ENCODE measurements around the gene MYT1.

GRCh38 chr20:64238115-64238825 is 74.0 kb downstream of the MYT1 start:
- TF ChIP-seq CTCF (IDR thresholded peaks at IDR 0.05; ENCODE audit: poor library complexity) (no peak), EZH2 (IDR thresholded peaks at IDR 0.05; ENCODE audit: borderline replicate concordance) (no peak), EZH2phosphoT487 (IDR thresholded peaks at IDR 0.05; ENCODE audit: low read depth, severe bottlenecking, unreplicated experiment) (no peak)

All from hepatocyte (in vitro differentiated cells).